Measurements from ENCODE around the gene VPS41. TPM values are rescaled to one million over a fixed set of nuclear protein-coding genes. Genes with fewer than 3 reads are reported as not detected.

Gene VPS41
- total and polyA plus RNA-seq, 10 of the 15 experiments (the other 5 are each of a cell fraction or from before 2014, with no cell fraction given): 15.3 to 63.2 (median 47.0) TPM

GRCh38 chr7:38686888-38687287, 222.1 kb downstream of the VPS41 start:
- POLR2A ChIA-PET: no interaction called here
- Histone ChIP-seq H3K79me2 (ENCODE audit: control insufficient read depth, insufficient read depth, low read length) (no peaks in the 10 kb centered on the region), H3K27ac (ENCODE audit: control insufficient read depth, insufficient read depth) (no peak overlapping the region), H3K4me3 (no peak overlapping the region), H3K36me3 (ENCODE audit: control insufficient read depth in 2 of 2, insufficient read depth in 2 of 2, low read length in 1 of 2) (no peaks in the 10 kb centered on the region), H3K27me3 (replicated peaks in 1 of 2; ENCODE audit: control insufficient read depth in 2 of 2, insufficient read depth in 2 of 2, low read length in 1 of 2) (no peaks in the 10 kb centered on the region), H4K20me1 (ENCODE audit: control insufficient read depth, insufficient read depth) (no peaks in the 10 kb centered on the region), H3K4me2 (ENCODE audit: control insufficient read depth, insufficient read depth) (no peak overlapping the region), H3K9ac (ENCODE audit: control insufficient read depth, insufficient read depth, low read length) (no peak overlapping the region), H2AFZ (ENCODE audit: control insufficient read depth, low read depth, low read length) (no peak overlapping the region), H3K4me1 (ENCODE audit: control insufficient read depth, insufficient read depth, low read length) (no peaks in the 10 kb centered on the region), H3K9me3 (replicated peaks; ENCODE audit: control insufficient read depth, insufficient read depth, low read length) (no peaks in the 10 kb centered on the region)
- intact Hi-C loops (cut with micrococcal nuclease; ENCODE audit: unreplicated experiment) (no loop called here), in situ Hi-C loops (cut with MboI) (no loop called here)
- SMC1A ChIA-PET (ENCODE audit: uncharacterized antibody, unreplicated experiment): no interaction called here
- no TSS peak for BruUV-seq (replicated peaks)
- FAIRE-seq (no peak), DNase-seq (ENCODE audit: low read depth, low spot score) (no peak), ATAC-seq (no peak)
- CTCF ChIA-PET: interaction anchor here (0.6 kb wide), 1 partner anchor 144 kb away, joined by 3 read pairs; no protein-coding TSS in a partner anchor
- RAD21 ChIA-PET (ENCODE audit: unreplicated experiment): no interaction called here
- no peak for TF ChIP-seq SMAD1 (IDR thresholded peaks at IDR 0.05; ENCODE audit: low read depth, partially characterized antibody)
- no peak for TF ChIP-seq MYB (IDR thresholded peaks at IDR 0.05; ENCODE audit: borderline replicate concordance, low read depth, low read length)
- no peak for TF ChIP-seq HDAC6 (IDR thresholded peaks at IDR 0.05; ENCODE audit: unreplicated experiment)
- no peak for TF ChIP-seq ZBTB4 (CRISPR knock-in tag; IDR thresholded peaks at IDR 0.05)
- no peak for TF ChIP-seq MEF2B (IDR thresholded peaks at IDR 0.05; ENCODE audit: partially characterized antibody, poor library complexity, severe bottlenecking)
- no peak for TF ChIP-seq POLR2A (IDR thresholded peaks at IDR 0.05; ENCODE audit: low read depth, low read length)
- TF ChIP-seq IKZF2 (IDR thresholded peaks at IDR 0.05): no peak
- no peak for TF ChIP-seq ZNF592 (IDR thresholded peaks at IDR 0.05)
- no peak for TF ChIP-seq CHD4 (IDR thresholded peaks at IDR 0.05)
- TF ChIP-seq MAX (IDR thresholded peaks at IDR 0.05; ENCODE audit: low read depth, low read length): no peak
- 40% methylated on average over 7 of the region's 7 CpGs for WGBS (ENCODE audit: insufficient coverage, insufficient replicate concordance, low lambda C conversion rate, missing lambda C conversion rate)
